ENCODE measurements around the gene CIITA.
"Not testable (repeated sequence)": the region's sequence is repeated elsewhere in the genome, so short reads cannot be mapped to it uniquely, and the experiment has no call there.

CIITA gene

GRCh38 chr16:10957771-10958482 is 80.9 kb downstream of the CIITA start:
- no peak for DNase-seq

DNA sequence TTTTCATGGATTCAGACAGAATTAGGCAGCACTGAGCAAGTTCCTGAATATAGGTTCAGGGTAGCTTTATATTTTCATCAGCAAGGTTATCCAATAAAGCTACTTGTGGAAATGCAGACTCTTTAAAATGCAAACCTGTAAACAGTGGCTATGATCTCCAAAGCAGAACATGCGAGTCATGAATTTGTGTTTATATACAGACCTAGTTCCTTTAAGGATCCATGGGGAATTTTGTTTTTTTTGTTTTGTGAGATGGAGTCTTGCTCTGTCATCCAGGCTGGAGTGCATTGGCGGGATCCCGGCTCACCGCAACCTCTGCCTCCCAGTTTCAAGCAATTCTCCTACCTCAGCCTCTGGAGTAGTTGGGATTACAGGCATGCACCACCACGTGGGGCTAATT is 82.2 kb downstream of the CIITA start:
- no peak for DNase-seq

DNA sequence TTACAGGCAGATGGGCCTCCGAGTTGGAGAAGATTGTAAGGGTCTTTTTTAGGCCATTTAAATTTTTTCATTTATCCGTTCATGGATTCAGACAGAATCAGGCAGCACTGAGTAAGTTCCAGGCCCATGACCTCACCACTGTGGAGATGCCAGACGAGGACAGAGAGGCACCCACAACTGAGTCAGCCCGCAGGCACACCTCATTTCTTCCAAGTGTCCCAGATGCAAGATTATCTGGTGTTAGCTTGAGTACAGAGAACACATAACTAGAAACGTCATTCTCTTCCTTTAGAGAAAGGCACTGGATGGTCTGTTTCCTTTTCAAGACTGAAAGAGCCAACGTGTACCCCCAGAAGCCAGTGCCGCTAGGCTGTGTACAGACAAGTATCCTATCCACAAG is 84.2 kb downstream of the CIITA start:
- peak; percentile 65 for DNase-seq

GRCh38 chr16:10964039-10964890 is 87.3 kb downstream of the CIITA start:
- DNase-seq, result peak; percentile 80

- no peak for DNase-seq
Measured at GRCh38 chr16:10964891-10965326, 87.9 kb downstream of the CIITA start.

- DNase-seq, result no peak
Measured at GRCh38 chr16:10965440-10966061, 88.5 kb downstream of the CIITA start.

GRCh38 chr16:10966129-10966528 is 89.1 kb downstream of the CIITA start:
- no peak for DNase-seq

DNA sequence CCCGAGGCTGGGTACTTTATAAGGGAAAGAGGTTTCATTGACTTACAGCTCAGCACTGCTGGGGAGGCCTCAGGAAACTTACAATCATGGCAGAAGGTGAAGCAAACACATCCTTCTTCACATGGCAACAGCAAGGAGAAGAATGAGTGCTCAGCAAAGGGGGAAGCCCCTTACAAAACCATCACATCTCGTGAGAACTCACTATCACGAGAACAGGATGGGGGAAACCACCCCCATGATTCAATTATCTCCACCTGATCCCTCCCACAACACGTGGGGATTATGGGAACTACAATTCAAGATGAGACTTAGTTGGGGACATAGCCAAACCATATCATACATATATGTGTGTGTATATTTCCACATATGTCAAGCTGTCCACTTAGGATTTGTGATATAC is 89.6 kb downstream of the CIITA start:
- DNase-seq, result not testable (repeated sequence)

DNA sequence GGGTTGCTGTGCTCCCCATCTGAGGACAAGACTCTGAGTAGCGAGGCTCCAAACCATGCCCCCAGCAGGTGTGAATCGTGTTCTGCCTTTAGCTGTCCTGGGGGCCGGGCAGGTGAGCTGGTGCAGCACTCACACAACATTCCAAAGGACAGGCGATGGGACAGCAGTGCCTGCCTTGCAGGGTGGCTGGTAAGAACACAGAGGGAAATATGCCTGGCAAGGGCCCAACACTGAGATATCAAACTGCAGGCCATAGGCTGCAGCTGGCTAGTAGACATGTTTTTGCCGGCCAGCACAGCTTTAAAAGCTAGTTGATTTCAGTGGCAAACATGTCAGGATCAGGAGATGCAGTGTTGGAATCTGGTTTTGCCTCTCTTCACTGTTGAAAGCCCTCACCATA is 91.0 kb downstream of the CIITA start:
- DNase-seq, result no peak

DNA sequence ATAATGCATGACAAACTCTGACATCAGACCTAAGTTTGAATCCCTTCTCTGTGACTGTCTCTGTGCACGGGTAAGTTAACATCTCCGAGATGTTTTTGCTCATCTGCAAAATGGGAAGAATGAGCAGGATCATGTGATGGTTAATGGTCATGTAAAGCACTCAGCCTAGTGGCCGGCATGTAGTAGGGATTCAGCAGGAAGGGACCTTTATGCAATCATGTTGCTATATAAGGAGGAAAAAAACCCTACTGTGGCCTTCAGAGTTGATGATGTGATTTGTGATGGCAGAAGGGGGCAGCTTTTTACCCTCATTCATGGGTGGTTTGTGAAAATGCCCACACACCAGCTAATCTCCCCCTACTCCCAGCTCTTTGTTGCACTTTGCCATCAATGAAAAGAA is 91.5 kb downstream of the CIITA start:
- DNase-seq, result no peak

DNA sequence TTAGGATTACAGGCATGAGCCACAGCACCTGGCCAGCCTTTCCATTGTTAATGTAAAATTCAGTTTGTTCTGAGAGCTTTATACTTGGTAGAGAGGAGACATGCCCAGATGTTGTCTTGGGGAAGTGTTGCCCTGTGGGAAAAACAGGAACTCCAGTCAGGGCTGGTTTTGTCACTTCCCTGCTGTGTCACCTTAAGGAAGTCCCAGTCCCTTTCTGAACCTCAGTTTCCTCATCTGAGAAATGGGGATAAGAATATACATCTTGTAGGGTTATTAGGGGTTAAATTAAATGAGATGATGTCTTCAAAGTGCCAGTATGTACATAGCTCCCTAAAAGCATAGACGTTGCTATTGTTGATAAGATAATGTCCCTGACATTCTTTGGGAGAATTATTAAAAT is 92.6 kb downstream of the CIITA start:
- DNase-seq, result no peak

- no peak for DNase-seq
Measured at GRCh38 chr16:10970065-10970464, 93.1 kb downstream of the CIITA start.

GRCh38 chr16:10971560-10971961 is 94.6 kb downstream of the CIITA start:
- peak; percentile 65 for DNase-seq

- DNase-seq, result no peak
Measured at GRCh38 chr16:10972108-10972818, 95.3 kb downstream of the CIITA start.

- no peak for DNase-seq
Measured at GRCh38 chr16:10972819-10973464, 95.9 kb downstream of the CIITA start.

DNA sequence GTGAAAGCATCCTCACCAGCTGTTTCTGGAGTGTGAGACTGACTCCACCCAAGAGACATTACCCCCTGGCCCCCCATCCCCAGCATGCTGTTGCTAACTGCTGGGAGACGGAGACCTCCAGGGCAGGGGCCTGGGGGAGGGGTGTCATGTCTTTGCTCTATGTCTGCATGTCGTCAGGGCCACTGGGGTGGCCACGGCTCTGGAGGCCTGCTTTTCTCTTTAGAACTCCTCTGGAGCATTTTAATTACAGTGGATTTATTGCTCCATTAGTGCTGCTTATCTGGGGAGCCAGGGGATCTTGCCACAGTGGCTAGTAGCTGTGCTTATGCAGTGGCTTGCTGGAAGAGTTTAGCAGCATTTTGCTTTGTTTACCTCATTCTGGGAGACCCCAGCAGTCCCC is 99.6 kb downstream of the CIITA start:
- no peak for DNase-seq

DNA sequence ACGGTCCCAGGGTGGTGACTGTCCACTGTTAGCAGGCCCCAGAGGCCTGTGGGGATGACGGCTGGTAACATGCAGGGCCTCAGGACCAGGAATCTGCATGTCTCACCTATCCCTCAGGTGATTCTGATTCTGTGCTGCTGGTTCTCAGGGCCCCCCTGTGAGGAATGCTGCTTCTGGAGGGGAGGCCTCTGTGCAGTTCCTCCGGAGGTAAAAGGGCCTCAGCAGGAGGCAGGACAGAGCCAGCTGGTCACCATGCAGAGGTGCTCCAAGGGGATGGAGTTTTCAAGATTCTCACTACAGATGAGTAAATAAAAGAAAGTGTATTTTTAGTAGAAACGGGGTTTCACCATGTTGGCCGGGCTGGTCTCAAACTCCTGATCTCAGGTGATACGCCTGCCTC is 101.1 kb downstream of the CIITA start:
- no peak for DNase-seq

GRCh38 chr16:10978871-10979446 is 102.0 kb downstream of the CIITA start:
- no peak for DNase-seq

GRCh38 chr16:10979717-10980601 is 103.0 kb downstream of the CIITA start:
- DNase-seq, result no peak

DNA sequence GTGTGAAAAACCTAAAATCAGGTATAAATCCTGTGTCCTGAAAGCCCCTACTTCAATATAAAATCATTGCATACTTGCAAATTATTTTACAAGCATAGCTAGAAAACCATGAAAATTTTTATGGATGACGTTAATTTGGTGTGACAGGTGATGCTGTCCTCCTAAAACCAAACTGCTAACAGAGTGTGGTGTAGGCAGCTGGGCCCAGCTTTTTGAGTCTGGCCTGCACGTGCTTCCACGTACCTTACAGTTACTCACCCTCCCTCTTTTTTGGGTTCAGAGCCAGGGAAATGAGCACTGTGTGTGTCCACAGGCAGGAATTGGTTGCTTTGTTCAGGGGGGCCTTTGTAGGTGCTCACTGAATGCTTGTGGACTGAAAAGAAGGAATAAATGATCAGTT is 103.8 kb downstream of the CIITA start:
- no peak for DNase-seq

- no peak for DNase-seq
Measured at GRCh38 chr16:10981697-10982216, 104.8 kb downstream of the CIITA start.

All from T1000 (cell line).